B cell (primary cell): ENCODE measurements around the gene MPP1. TPM values are rescaled to one million over a fixed set of nuclear protein-coding genes. Genes with fewer than 3 reads are reported as not detected.

Source experiments
- ATAC-seq: fragments of 200-7000 bp; cut with Tn5 transposase; one replicate; pipeline ENCODE4 v1.10.0; 2021; ENCODE audit warnings: low read depth, mild to moderate bottlenecking, moderate number of reproducible peaks, moderate library complexity
- CTCF ChIA-PET: fragments of 350-600 bp; sonication (Branson Sonifier 250); formaldehyde crosslinking; loops from one replicate; lab custom pipeline; 2021; ENCODE audit warnings: antibody characterized with exemption, inconsistent platforms; lab: Charles Lee
- POLR2A ChIA-PET: fragments of 350-600 bp; sonication (Branson Sonifier 250); formaldehyde crosslinking; loops from one replicate; lab custom pipeline; 2021; ENCODE audit warnings: antibody characterized with exemption; lab: Charles Lee
- DNase-seq: peaks from one replicate; pipeline ENCODE4 v3.0.0; 2013
- H2AFZ ChIP-seq: 2 replicates; pipeline ENCODE4 v1.6.1; 2012; ENCODE audit warnings: mild to moderate bottlenecking, low read depth, low read length; ENCODE audit not compliant: insufficient read depth, poor library complexity, severe bottlenecking
- H3K27ac ChIP-seq, 2 donors: 1 replicate in 1 of 2; 2 replicates in 1 of 2; pipeline ENCODE4 v1.5.1; 2012 to 2013; ENCODE audit warnings: low read length in 2 of 2, mild to moderate bottlenecking in 2 of 2, moderate library complexity in 1 of 2
- H3K27me3 ChIP-seq, 4 experiments: fragments of 200-600 bp in 1 of 4; sonication (generic) in 1 of 4; replicated peaks in 1 of 4; 1 replicate in 2 of 4; 2 replicates in 2 of 4; pipeline versions ENCODE4 v1.6.1 to v1.7.0; 2013 to 2016; ENCODE audit warnings: low read length in 3 of 4, mild to moderate bottlenecking in 2 of 4, mixed read lengths in 1 of 4, moderate library complexity in 1 of 4; ENCODE audit not compliant: insufficient read depth in 4 of 4, control insufficient read depth in 3 of 4; ENCODE audit errors: control extremely low read depth in 1 of 4
- H3K36me3 ChIP-seq, 2 experiments: replicated peaks in 1 of 2; 1 replicate in 1 of 2; 2 replicates in 1 of 2; pipeline versions ENCODE4 v1.6.1 to v1.7.1; 2013; ENCODE audit warnings: low read length in 1 of 2; ENCODE audit not compliant: insufficient read depth in 2 of 2, control insufficient read depth in 1 of 2; ENCODE audit errors: control extremely low read depth in 1 of 2, extremely low read depth in 1 of 2
- H3K4me1 ChIP-seq, 2 donors: fragments of 200-600 bp in 1 of 2; sonication (generic) in 1 of 2; 1 replicate in 1 of 2; 2 replicates in 1 of 2; pipeline versions ENCODE4 v1.5.1 to v1.6.1; 2013 to 2017; ENCODE audit warnings: low read length in 2 of 2; ENCODE audit not compliant: control insufficient read depth in 2 of 2, insufficient read depth in 2 of 2
- H3K4me2 ChIP-seq: replicated peaks from 2 replicates; pipeline ENCODE3; 2012; ENCODE audit warnings: mild to moderate bottlenecking, low read depth, low read length; ENCODE audit not compliant: poor library complexity, severe bottlenecking
- H3K4me3 ChIP-seq, 5 experiments: fragments of 200-600 bp in 1 of 5; sonication (generic) in 1 of 5; 1 replicate in 3 of 5; 2 replicates in 2 of 5; pipeline versions ENCODE4 v1.5.1 to v1.7.0; 2011 to 2016; ENCODE audit warnings: low read length in 4 of 5, mild to moderate bottlenecking in 4 of 5, low read depth in 2 of 5, control low read depth in 1 of 5, moderate library complexity in 1 of 5; ENCODE audit not compliant: insufficient read depth in 1 of 5; ENCODE audit errors: control extremely low read depth in 1 of 5, extremely low read depth in 1 of 5
- H3K79me2 ChIP-seq: fragments of 200-600 bp; sonication (generic); one replicate; pipeline ENCODE4 v1.6.0; 2016; ENCODE audit warnings: low read length; ENCODE audit not compliant: control insufficient read depth, insufficient read depth
- H3K9ac ChIP-seq: fragments of 200-600 bp; sonication (generic); 2 replicates; pipeline ENCODE4 v1.6.1; 2017; ENCODE audit warnings: mild to moderate bottlenecking, low read length, moderate library complexity
- H3K9me3 ChIP-seq, 3 donors: one replicate each; pipeline versions ENCODE4 v1.6.1 to v1.7.1; 2013; ENCODE audit warnings: low read length in 2 of 3; ENCODE audit not compliant: control insufficient read depth in 2 of 3, insufficient read depth in 1 of 3; ENCODE audit errors: control extremely low read depth in 1 of 3
- H4K20me1 ChIP-seq: 2 replicates; pipeline ENCODE4 v1.6.0; 2012; ENCODE audit warnings: mild to moderate bottlenecking, low read length; ENCODE audit not compliant: insufficient read depth, control insufficient read depth, poor library complexity, severe bottlenecking
- H3K27ac Mint-ChIP-seq: one replicate; pipeline ENCODE4 v1.8.0; 2021; ENCODE audit warnings: mixed read lengths
- H3K27me3 Mint-ChIP-seq: one replicate; pipeline ENCODE4 v1.8.0; 2021; ENCODE audit warnings: mixed read lengths
- H3K4me1 Mint-ChIP-seq: one replicate; pipeline ENCODE4 v1.8.0; 2021; ENCODE audit warnings: mixed read lengths
- H3K4me3 Mint-ChIP-seq: one replicate; pipeline ENCODE4 v1.8.0; 2021; ENCODE audit warnings: mixed read lengths
- H3K9me3 Mint-ChIP-seq: one replicate; pipeline ENCODE4 v1.8.0; 2022; ENCODE audit warnings: mixed read lengths; ENCODE audit not compliant: insufficient read depth
- CTCF ChIP-seq: fragments of 200-600 bp; IDR thresholded peaks from one replicate; pipeline ENCODE4 v1.8.0; 2022; ENCODE audit warnings: antibody characterized with exemption, mild to moderate bottlenecking
- EZH2 ChIP-seq: IDR thresholded peaks from 2 replicates; pipeline ENCODE4 v1.6.1; 2012; ENCODE audit warnings: borderline replicate concordance, low read depth, mild to moderate bottlenecking, moderate library complexity, low read length; ENCODE audit not compliant: insufficient read depth, poor library complexity, severe bottlenecking
- WGBS: methylation state at CpG from one replicate; pipeline ENCODE4 v1.1.5; 2013; ENCODE audit warnings: missing lambda C conversion rate; ENCODE audit not compliant: insufficient coverage; 5-methylcytosine and 5-hydroxymethylcytosine counted together
- intact Hi-C: fragments of 100-400 bp; cut with micrococcal nuclease; formaldehyde crosslinking; loops from one replicate; pipeline ENCODE4 v1.10.0; 2022
- polyA plus RNA-seq: library from polyadenylated mRNA; depleted of rRNA; stranded (reverse); fragments of >200 nt; gene quantifications from 2 replicates; pipeline ENCODE4 v1.2.3, GENCODE V29; 2012
- total RNA-seq, 2 donors: library from RNA; stranded (reverse); fragments of 120-200 nt in 1 of 2; gene quantifications; 1 replicate in 1 of 2; 2 replicates in 1 of 2; pipeline versions ENCODE4 v1.2.3 to v1.2.4, GENCODE V29; 2013 to 2022

MPP1 gene
- total and polyA plus RNA-seq, 2 donors (not counting 1 experiment from before 2014, with no cell fraction given) = 5.0 to 7.7 TPM

- ATAC-seq (no peak), DNase-seq (no peak)
- H3K4me3 Mint-ChIP-seq = no peak overlapping the region
- Histone ChIP-seq H3K36me3 (no peaks in the 10 kb centered on the region), H3K79me2 (no peaks in the 10 kb centered on the region), H2AFZ (peak overlapping the region; percentile 57), H3K27ac (no peak overlapping the region), H3K27me3 (no peaks in the 10 kb centered on the region), H3K4me2 (no peak overlapping the region), H3K4me3 (no peak overlapping the region), H3K4me1 (peaks cover 21 to 27% of the 10 kb centered on the region in 2 donors), H4K20me1 (no peaks in the 10 kb centered on the region), H3K9me3 (no peaks in the 10 kb centered on the region), H3K9ac (no peak overlapping the region)
- peak overlapping the region; percentile 79 for H3K27ac Mint-ChIP-seq
- H3K4me1 Mint-ChIP-seq = peaks cover 29% of the 10 kb centered on the region
- intact Hi-C loops = no loop called here
- no peaks in the 10 kb centered on the region for H3K9me3 Mint-ChIP-seq
- no peak for TF ChIP-seq EZH2
- no peak for TF ChIP-seq CTCF
- ChIA-PET POLR2A (no interaction called here), CTCF (interaction anchor here (1.0 kb wide), 1 partner anchor 11 kb away, joined by 3 read pairs; no protein-coding TSS in a partner anchor)
- H3K27me3 Mint-ChIP-seq = no peaks in the 10 kb centered on the region
Observed at GRCh38 chrX:154829134-154829533, 23.8 kb upstream of the MPP1 start.

GRCh38 chrX:154828016-154828408 lies 22.7 kb upstream of the MPP1 start:
- peak overlapping the region in 1 of 5 experiments; percentile 8 for H3K4me3 ChIP-seq
- peak overlapping the region; percentile 41 for H3K4me3 Mint-ChIP-seq
- no peak for DNase-seq
- H3K4me1 Mint-ChIP-seq = peaks cover 29% of the 10 kb centered on the region
- no peaks in the 10 kb centered on the region for H3K36me3 ChIP-seq
- peak overlapping the region; percentile 43 for H2AFZ ChIP-seq
- no peaks in the 10 kb centered on the region for H3K9me3 ChIP-seq
- no CpG with 5 or more reads among the region's 2 CpGs for WGBS
- peak overlapping the region; percentile 5 for H3K9ac ChIP-seq
- ChIA-PET CTCF (interaction anchor here (1.0 to 2.0 kb wide), 3 partner anchors 9 to 12 kb away, joined by 3 to 7 read pairs (median 4); no protein-coding TSS in a partner anchor), POLR2A (interaction anchor here (0.8 kb wide), 1 partner anchor 77 kb away, joined by 3 read pairs; the partner anchor contains the start of gene GAB3)
- no peaks in the 10 kb centered on the region for H3K9me3 Mint-ChIP-seq
- H4K20me1 ChIP-seq = no peaks in the 10 kb centered on the region
- no peak for ATAC-seq
- H3K4me1 ChIP-seq = peaks cover 21 to 27% of the 10 kb centered on the region in 2 donors
- peak overlapping the region; percentile 47 to 75 for H3K27ac ChIP-seq
- no peaks in the 10 kb centered on the region for H3K79me2 ChIP-seq
- peak overlapping the region; percentile 84 for H3K27ac Mint-ChIP-seq
- TF ChIP-seq CTCF = no peak
- TF ChIP-seq EZH2 = no peak
- no peaks in the 10 kb centered on the region for H3K27me3 ChIP-seq
- H3K4me2 ChIP-seq = peak overlapping the region; percentile 48
- no peaks in the 10 kb centered on the region for H3K27me3 Mint-ChIP-seq
- intact Hi-C loops = no loop called here
